ENCODE data around the gene MEGF6.
"Not testable (repeated sequence)": the region's sequence is repeated elsewhere in the genome, so short reads cannot be mapped to it uniquely, and the experiment has no call there.

Gene MEGF6

DNA sequence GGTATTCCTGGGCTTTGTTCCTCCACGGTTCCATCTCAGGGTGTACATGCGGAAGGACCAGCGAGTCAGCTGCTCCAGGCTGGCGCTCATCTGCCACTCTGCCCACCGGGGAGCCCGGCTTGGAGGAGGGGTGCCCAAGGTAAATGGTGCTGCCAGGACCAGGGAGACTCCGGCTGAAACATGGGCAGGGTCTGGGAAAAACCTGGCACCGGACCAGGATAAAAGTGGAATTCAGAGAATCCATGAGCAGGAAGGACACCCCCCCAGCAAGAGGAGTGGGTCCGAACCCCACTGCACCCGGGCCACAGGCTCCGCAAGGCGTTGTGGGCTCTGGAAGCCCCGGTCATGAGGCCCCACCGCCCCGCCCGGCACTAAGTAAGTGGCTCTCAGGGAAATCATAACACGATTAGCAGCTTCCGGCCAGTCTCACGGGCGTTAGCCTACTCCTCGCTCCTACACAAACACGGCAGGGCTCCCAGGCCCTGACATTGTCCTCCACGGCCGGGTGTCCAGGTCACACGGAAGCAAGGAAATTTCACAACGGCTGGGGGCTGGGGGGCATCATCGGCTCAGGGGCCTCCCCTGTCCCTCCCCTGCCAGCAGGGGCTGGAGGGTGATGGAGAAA is 21.1 kb downstream of the MEGF6 start:
- H3K9me3 ChIP-seq = no peaks in the 10 kb centered on the region
- DNase-seq = no peak
- H3K27me3 ChIP-seq = no peaks in the 10 kb centered on the region
- no peak overlapping the region; the same call in 1 of the 2 replicates for H3K4me3 ChIP-seq (ENCODE audit: low read depth, low read length)
- H3K4me1 ChIP-seq = no peaks in the 10 kb centered on the region; the same call in 1 of the 2 replicates
- TF ChIP-seq, protein P1, sequence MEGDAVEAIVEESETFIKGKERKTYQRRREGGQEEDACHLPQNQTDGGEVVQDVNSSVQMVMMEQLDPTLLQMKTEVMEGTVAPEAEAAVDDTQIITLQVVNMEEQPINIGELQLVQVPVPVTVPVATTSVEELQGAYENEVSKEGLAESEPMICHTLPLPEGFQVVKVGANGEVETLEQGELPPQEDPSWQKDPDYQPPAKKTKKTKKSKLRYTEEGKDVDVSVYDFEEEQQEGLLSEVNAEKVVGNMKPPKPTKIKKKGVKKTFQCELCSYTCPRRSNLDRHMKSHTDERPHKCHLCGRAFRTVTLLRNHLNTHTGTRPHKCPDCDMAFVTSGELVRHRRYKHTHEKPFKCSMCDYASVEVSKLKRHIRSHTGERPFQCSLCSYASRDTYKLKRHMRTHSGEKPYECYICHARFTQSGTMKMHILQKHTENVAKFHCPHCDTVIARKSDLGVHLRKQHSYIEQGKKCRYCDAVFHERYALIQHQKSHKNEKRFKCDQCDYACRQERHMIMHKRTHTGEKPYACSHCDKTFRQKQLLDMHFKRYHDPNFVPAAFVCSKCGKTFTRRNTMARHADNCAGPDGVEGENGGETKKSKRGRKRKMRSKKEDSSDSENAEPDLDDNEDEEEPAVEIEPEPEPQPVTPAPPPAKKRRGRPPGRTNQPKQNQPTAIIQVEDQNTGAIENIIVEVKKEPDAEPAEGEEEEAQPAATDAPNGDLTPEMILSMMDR (IDR thresholded peaks at IDR 0.05; ENCODE audit: low read depth, low read length) = no peak
- no peaks in the 10 kb centered on the region for H3K36me3 ChIP-seq

DNA sequence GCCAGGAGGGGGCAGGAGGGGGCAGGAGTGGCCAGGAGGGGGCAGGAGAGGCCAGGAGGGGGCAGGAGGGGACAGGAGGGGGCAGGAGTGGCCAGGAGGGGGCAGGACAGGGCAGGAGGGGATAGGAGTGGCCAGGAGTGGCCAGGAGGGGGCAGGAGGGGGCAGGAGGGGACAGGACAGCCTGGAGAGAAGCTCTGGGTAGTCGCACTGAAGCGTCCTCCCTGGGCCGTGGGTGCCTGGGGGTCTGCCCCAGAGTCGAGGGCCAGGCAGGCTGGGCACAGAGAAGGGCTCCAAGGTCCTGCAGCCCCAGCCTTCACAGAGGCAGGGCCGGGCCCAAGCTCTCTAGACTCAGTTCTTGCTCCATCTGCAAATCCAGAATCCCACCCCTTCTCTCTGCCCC is 22.9 kb downstream of the MEGF6 start:
- no peaks in the 10 kb centered on the region for H3K36me3 ChIP-seq
- TF ChIP-seq, protein P1 (IDR thresholded peaks at IDR 0.05; ENCODE audit: low read depth, low read length) = no peak
- H3K9me3 ChIP-seq = no peaks in the 10 kb centered on the region
- no peak overlapping the region for H3K4me3 ChIP-seq (ENCODE audit: low read depth, low read length)
- no peak for DNase-seq
- no peaks in the 10 kb centered on the region; the same call in 1 of the 2 replicates for H3K4me1 ChIP-seq
- H3K27me3 ChIP-seq = no peaks in the 10 kb centered on the region

DNA sequence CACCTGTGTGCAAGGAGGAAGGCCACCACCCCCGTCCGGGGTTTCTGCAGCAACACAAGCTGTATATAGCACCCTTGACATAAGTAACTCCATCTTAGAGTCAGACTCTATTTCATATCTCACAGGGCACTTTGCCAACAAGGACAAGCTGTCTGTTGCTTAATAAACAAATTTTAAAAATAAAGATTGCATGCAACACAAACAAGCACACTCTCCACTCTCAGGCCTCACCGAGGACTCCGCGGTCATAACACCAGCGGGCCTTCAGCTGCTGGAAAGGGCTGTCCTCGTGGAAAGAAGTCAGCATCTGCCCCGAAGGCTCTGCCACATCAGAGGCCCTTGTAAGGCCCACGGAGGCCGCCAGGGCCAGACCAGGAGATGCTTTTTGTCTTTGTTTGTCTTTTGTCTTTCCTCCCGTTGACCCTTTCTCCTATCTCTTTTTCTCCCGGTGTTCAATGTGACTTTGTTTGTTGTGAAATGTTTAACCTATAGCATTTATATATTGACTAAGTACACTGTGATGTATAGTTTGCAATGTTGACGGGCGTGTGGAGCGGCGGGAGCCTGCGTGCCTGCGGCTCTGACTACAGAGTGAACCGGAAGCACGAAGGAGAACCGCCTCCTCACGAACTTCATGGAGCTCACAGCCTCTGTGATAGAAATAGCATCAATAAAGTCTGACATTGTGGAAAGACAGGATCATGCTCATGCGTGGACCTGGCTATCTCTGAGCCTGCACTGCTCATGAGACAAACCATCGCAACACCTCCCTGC is 24.1 kb downstream of the MEGF6 start:
- no peaks in the 10 kb centered on the region; the same call in 1 of the 2 replicates for H3K4me1 ChIP-seq
- H3K36me3 ChIP-seq = no peaks in the 10 kb centered on the region
- no peak for DNase-seq
- no peaks in the 10 kb centered on the region for H3K9me3 ChIP-seq
- H3K4me3 ChIP-seq (ENCODE audit: low read depth, low read length) = no peak overlapping the region
- no peaks in the 10 kb centered on the region for H3K27me3 ChIP-seq
- TF ChIP-seq, protein P1 (IDR thresholded peaks at IDR 0.05; ENCODE audit: low read depth, low read length) = no peak

DNA sequence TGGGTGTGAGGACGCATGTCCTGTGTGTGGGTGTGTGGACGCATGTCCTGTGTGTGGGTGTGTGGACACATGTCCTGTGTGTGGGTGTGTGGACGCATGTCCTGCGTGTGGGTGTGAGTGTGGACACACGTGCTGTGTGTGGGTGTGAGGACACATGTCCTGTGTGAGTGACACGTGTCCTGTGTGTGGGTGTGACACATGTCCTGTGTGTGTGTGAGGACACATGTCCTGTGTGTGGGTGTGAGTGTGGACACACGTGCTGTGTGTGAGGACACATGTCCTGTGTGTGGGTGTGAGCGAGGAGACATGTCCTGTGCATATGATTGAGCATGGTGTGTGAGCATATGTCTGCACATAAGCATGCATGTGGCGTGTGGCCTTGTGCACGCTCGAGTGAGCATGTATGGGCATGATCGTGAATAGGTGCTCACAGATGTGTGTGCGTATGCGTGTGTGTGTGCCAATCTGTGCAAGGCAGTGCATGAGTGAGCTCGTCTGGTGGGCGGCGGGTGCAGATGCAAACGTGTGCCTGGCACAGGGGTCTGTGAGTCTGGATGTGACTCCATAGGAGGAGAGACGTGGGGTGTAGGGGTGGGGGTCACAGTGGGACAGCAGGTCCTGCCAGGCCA is 25.3 kb downstream of the MEGF6 start:
- no peaks in the 10 kb centered on the region for H3K9me3 ChIP-seq
- DNase-seq = no peak
- H3K36me3 ChIP-seq = no peaks in the 10 kb centered on the region
- TF ChIP-seq, protein P1 (IDR thresholded peaks at IDR 0.05; ENCODE audit: low read depth, low read length) = no peak
- H3K27me3 ChIP-seq = no peaks in the 10 kb centered on the region
- no peak overlapping the region for H3K4me3 ChIP-seq (ENCODE audit: low read depth, low read length)
- no peaks in the 10 kb centered on the region; the same call in 1 of the 2 replicates for H3K4me1 ChIP-seq

DNA sequence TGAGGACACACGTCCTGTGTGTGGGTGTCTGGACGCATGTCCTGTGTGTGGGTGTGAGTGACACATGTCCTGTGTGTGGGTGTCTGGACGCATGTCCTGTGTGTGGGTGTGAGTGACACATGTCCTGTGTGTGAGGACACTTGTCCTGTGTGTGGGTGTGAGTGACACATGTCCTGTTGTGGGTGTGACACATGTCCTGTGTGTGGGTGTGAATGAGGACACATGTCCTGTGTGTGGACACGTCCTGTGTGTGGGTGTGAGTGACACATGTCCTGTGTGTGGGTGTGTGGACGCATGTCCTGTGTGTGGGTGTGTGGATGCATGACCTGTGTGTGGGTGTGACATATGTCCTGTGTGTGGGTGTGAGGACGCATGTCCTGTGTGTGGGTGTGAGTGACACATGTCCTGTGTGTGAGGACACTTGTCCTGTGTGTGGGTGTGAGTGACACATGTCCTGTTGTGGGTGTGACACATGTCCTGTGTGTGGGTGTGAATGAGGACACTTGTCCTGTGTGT is 25.9 kb downstream of the MEGF6 start:
- H3K27me3 ChIP-seq; DNase-seq; H3K4me1 ChIP-seq; H3K36me3 ChIP-seq; H3K9me3 ChIP-seq; H3K4me3 ChIP-seq (ENCODE audit: low read depth, low read length): not testable (repeated sequence)

DNA sequence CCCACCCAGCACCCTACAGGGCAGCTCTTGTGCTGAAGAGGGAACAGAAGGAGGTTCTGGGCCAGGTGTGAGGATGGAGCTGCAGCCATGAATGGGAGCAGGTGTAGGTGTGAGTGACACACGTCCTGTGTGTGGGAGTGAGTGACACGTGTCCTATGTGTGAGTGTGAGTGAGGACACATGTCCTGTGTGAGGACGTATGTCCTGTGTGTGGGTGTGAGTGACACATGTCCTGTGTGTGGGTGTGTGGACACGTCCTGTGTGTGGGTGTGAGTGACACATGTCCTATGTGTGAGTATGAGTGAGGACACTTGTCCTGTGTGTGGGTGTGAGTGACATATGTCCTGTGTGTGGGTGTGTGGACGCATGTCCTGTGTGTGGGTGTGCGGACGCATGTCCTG is 26.4 kb downstream of the MEGF6 start:
- Histone ChIP-seq H3K36me3 (no peaks in the 10 kb centered on the region), H3K4me3 (ENCODE audit: low read depth, low read length) (no peak overlapping the region), H3K9me3 (no peaks in the 10 kb centered on the region), H3K27me3 (no peaks in the 10 kb centered on the region), H3K4me1 (no peaks in the 10 kb centered on the region; the same call in 1 of the 2 replicates)
- DNase-seq = no peak
- TF ChIP-seq, protein P1 (IDR thresholded peaks at IDR 0.05; ENCODE audit: low read depth, low read length) = no peak

DNA sequence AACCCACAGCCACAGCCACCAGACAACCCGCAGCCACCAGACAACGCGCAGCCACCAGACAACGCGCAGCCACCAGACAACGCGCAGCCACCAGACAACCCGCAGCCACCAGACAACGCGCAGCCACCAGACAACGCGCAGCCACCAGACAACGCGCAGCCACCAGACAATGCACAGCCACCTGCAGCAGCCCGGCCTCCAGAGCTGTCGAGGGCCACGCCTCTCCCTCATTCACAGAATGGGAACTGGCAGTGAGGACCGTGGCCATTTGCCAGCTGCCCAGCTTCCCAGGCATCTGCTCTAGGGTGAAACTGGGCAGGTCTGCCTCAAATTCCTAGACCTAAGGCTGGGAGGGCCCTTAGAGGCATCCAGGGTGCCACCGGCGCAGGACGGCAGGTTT is 27.6 kb downstream of the MEGF6 start:
- DNase-seq; H3K36me3 ChIP-seq; H3K9me3 ChIP-seq; H3K4me3 ChIP-seq (ENCODE audit: low read depth, low read length); H3K4me1 ChIP-seq; H3K27me3 ChIP-seq: not testable (repeated sequence)

Data from BE2C (cell line).